Retinal pigment epithelial cell (primary cell): ENCODE measurements around the gene C19orf85.

Experiments
- DNase-seq: peaks from one replicate; pipeline ENCODE4 v3.0.0-alpha.2; 2010; ENCODE audit warnings: low read depth
- H3K4me3 ChIP-seq: 2 replicates; pipeline ENCODE4 v1.5.1; 2011; ENCODE audit warnings: mild to moderate bottlenecking, low read length, control low read depth, moderate library complexity
- TF ChIP-seq, protein P1 (sequence below): conservative IDR thresholded peaks from 2 replicates; pipeline ENCODE4 v1.5.1; 2011; ENCODE audit warnings: low read depth, low read length, control low read depth, inconsistent platforms

C19orf85 gene

GRCh38 chr19:55441692-55442321 lies 22.7 kb downstream of the C19orf85 start:
- no peak overlapping the region for H3K4me3 ChIP-seq
- no peak for DNase-seq
- TF ChIP-seq, protein P1, sequence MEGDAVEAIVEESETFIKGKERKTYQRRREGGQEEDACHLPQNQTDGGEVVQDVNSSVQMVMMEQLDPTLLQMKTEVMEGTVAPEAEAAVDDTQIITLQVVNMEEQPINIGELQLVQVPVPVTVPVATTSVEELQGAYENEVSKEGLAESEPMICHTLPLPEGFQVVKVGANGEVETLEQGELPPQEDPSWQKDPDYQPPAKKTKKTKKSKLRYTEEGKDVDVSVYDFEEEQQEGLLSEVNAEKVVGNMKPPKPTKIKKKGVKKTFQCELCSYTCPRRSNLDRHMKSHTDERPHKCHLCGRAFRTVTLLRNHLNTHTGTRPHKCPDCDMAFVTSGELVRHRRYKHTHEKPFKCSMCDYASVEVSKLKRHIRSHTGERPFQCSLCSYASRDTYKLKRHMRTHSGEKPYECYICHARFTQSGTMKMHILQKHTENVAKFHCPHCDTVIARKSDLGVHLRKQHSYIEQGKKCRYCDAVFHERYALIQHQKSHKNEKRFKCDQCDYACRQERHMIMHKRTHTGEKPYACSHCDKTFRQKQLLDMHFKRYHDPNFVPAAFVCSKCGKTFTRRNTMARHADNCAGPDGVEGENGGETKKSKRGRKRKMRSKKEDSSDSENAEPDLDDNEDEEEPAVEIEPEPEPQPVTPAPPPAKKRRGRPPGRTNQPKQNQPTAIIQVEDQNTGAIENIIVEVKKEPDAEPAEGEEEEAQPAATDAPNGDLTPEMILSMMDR, result no peak

DNA sequence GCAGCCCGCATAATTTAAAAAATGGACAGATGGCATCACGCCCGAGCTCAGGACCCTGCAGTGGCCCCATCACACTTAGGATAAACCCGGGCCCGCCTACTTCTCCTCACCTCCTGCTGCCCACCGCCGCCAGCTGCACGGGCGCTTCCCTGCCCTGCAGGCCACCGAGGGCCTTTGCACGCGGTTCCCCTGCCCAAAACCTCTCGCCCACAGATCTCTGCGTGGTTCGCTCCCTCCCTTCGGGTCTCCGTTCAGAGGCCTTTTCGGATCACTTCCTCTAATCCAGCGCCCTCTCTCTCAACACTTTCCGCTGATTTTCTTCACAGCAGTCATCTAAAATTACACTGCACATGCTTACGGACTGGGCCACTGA lies 23.2 kb downstream of the C19orf85 start:
- DNase-seq, result no peak
- TF ChIP-seq, protein P1, result no peak
- no peak overlapping the region for H3K4me3 ChIP-seq

- H3K4me3 ChIP-seq, result no peak overlapping the region
- TF ChIP-seq, protein P1, result no peak
- no peak for DNase-seq
Observed at GRCh38 chr19:55440411-55441105, 24.0 kb downstream of the C19orf85 start.

GRCh38 chr19:55439052-55439451 lies 25.5 kb downstream of the C19orf85 start:
- TF ChIP-seq, protein P1, result no peak
- no peak for DNase-seq
- H3K4me3 ChIP-seq, result no peak overlapping the region

- no peak overlapping the region for H3K4me3 ChIP-seq
- TF ChIP-seq, protein P1, result no peak
- DNase-seq, result no peak
Observed at GRCh38 chr19:55437410-55437809, 27.1 kb downstream of the C19orf85 start.

DNA sequence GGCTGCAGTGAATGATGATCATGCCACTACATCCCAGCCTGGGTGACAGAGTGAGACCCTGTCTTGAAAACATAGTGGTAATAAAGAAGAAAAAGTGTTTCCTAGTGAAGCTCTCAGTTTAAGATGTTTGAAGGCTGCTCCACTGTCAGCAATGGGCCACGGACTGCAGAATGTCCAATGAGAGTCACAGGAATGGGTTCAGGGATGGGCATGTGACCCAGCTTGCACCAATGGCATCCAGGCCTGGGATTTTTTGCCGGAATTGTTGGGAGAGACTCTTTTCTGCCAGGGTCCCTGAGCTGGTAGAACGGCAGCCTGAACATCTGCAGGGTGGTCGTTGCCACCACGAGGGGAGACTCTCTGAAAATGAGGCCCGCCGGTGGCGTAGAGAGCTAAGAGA lies 27.7 kb downstream of the C19orf85 start:
- no peak for DNase-seq
- TF ChIP-seq, protein P1, result no peak
- no peak overlapping the region for H3K4me3 ChIP-seq

DNA sequence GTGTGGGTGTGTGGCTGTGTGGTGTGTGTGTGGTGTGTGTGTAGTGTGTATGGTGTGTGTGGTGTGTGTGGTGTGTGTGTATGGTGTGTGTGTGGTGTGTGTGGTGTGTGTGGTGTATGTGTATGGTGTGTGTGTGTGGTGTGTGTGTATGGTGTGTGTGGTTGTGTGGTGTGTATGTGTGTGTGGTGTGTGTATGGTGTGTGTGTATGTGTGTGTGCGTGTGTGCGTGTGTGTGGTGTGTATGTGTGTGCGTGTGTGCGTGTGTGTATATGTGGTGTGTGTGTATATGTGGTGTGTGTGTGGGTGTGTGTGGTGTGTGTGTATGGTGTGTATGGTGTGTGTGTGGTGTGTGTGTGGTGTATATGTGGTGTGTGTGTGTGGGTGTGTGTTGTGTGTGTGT lies 29.5 kb downstream of the C19orf85 start:
- no peak overlapping the region for H3K4me3 ChIP-seq
- TF ChIP-seq, protein P1, result no peak
- DNase-seq, result no peak
